GM19328 (cell line): ENCODE results near the gene KCNT1.

Experiments
- ATAC-seq: cut with Tn5 transposase; IDR thresholded peaks from one replicate; pipeline ENCODE4 v1.9.1; 2021; ENCODE audit warnings: mild to moderate bottlenecking, moderate library complexity; ENCODE audit not compliant: unreplicated experiment

The KCNT1 gene

DNA sequence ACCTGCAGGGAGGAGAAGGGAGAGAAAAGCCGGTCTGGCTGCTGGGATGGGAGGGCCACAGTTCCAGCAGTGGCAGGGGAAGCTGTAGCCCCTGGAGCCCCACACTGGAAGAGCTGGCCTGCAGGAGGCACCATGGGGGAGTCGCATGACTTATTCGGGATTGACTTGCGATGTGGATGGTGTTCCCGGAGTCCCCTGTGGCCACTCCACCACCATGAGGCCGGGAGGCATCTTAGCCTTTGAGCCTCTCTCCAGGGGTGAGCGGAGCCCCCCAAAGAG lies 92.0 kb downstream of the KCNT1 start:
- no peak for ATAC-seq

DNA sequence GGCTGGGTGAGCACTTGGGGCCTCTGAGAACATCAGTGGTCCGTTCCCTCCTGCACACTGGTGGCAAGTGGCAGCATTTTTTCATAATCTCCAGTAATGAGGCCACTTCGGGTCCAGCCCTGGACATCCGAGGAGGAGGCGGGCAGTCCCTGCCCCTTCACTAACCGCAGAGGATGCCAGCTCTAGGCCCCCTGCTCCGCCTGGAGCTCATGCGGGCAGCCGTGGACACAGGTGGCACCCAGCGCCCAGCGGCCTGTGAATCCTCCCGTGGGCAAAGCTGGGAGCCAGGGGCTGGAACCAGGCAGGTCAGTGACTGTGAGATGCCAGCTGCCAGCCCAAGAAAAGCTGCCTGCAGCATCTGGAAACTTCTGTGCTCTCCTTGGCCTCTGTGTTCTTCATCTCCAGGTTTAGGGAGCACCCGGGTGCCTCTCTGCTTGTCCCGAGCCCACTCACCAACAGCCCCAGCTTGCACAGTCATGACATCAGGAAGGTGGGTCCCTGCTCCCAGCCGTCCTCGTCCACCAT lies 92.4 kb downstream of the KCNT1 start:
- no peak for ATAC-seq

DNA sequence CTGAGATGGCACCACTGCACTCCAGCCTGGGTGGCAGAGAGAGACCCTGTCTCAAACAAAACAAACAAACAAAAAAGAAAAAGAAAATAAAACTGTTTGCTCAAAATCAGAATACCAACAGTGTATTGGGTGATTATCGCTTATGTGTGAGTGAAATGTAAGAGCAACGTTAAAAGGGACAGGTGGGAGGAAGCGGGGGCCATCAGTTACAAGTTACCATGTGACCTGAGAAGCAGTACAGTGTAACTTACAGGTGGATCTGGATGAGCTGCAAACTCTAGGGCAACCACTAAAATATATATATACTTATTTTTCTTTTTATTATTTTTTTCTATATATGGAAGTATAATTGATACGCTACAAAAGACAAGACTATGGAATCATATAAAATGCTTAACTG lies 93.4 kb downstream of the KCNT1 start:
- ATAC-seq: no peak

DNA sequence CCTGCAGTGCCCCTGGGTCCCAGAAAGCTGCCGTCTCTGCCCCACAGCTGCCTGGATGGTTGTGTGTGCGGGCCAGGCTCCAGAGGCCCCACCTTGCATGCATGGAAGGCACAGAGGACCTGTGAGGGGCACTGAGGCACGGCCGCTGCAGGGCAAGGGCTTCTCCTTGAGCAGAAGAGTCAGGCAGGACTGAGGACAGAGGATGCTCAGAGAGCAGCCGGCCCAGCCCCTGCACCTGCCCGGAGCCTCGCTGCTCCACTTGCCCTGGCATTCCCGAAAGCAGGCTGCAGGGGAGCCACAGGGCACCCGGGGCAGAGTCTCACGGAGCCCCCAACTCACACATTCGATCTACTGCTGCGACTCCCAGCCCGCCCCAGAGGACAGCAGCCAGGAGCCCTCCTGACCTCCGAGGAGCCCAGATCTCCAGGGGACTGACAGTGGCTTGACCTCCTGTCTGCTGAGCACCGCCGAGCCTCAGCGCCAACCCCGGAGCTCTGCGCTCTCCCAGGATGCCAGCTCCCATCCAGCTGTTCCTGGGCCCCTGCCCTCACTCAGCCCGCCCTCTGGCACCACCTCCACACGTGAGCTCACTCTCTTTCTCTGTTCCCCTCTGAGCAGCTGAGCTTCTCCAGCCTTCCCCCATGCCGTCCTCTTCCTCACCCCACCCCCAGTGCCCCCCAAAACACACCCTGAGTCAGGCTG lies 95.0 kb downstream of the KCNT1 start:
- ATAC-seq: no peak

DNA sequence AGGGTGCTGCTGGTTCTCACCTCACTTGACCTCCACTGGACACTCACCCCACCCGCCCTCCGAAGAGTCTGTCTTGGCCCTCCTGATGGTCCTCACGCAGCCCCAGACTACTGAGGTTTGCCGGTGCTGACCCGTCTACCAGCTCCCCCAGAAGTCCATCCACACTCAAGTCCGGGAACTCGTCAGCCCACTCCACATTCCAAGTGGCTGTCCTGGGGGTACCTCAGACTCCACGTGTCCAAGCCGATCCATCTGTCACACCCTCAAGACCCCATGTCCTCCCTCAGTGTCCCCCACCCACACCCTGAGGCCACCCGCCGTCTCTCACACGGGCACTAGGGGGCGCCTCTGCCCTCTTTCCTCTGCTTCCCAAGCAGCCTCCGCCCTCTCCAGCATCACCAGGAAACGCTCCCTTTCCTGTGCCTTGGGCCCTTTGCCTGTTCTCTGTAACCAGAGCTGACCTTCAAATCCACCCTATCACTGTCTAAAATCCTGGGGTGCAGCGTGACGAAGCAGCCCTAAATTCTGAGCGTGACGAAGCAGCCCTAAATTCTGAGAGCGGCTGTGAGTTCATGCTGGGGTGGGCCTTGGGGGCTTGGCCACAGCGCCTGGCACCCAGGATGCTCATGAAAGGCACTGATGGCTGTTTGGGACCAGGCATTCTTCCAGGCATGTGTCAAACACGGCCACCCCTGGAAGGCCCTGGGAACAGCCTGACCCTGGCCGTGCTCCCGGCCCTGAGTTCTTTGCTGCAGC lies 95.7 kb downstream of the KCNT1 start:
- ATAC-seq: no peak

DNA sequence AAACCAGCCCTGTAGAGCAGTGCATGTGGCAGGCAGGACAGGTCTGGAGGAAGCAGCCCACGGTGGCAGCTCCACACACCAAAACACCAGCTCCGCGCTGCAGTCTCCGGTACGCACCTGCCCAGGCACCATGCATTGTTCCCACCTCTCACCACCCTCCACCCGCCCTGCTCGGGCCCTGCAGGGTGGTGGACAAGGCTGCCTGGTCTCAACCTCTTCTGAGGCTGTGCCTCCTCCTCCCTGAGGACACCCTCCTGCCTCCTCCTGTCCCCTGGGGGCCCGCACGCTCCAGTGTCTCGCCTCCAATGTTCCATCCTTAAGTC lies 96.2 kb downstream of the KCNT1 start:
- ATAC-seq: no peak

DNA sequence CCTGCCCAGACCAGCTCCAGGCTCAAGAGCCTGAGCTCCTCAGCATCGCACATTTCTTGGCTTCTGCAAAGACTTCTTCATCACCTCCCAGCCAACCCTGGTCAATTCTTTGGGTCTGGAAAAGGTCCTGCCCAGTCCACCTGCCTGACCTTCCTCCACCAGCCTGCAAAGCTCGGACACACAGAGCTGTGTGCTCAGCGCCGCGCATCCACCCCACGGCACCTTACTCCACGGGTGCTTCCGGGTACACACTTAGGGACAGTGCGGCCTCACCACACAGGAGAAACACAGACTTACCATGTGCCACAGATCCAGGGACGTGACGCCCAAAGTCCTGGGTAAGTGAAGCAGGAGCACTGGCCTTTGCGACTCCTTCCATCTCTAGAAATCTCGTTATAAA lies 97.3 kb downstream of the KCNT1 start:
- ATAC-seq: no peak

DNA sequence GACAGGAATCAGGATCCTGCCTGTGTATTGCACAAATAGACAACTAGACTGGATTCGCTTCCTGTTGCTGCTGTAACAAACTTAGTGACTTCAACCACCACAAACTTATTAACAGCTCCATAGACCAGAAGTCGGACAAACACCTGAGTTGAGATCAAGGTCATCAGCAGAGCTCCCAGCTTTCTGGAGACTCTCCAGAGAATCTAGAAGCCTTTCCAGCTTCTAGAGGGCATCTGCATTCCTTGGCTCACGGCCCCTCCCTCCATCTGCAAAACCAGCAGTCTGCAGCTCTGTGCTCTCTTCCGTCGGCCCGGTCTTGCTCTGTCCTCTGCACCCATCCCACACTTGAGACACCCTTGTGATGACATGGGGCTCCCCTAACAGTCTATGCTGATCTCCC lies 99.1 kb downstream of the KCNT1 start:
- ATAC-seq: no peak

DNA sequence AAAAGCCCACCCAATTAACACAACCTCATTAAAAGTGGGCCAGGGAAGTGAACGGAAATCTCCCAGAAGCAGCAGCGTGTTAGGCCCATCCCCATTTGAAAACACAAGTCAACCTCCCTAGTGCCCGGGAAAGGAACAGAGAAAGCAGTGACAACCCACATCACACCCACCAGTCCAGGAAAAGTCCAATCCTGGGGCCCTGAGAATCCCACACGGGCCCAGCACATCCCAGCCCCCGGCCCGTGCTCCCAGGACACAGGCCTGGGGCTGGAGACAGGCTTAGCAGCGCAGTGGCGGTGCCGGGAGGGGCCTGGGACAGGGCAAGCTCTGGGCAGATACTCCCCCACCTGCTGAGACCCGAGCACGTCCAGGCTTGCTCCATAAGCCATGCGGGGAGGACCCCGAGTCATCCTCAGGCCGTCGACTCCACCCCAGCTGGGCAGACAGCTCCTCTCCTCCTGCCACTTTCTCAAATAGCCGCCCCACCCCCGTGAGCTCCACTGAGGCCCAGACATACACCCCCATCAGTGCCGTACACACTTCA lies 101.0 kb downstream of the KCNT1 start:
- ATAC-seq: no peak

DNA sequence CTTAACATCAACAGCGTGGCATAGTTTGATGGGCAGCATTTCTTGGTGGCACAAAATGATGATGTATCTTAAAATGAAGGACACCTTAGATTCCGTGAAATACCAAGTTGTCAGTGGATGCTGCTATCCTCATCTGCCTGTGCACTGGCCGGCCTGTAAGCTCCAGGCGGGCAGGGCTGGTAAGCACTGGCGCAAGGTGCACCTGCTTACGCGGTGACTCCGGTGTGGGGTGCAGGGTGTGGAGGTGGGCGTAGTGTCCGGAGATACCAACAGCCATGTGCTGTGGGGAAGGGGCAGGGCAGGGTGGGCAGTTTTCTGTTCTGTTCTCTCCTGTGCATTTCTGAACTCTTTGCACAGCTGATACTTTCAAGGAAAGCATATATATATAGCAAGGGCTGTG lies 101.5 kb downstream of the KCNT1 start:
- no peak for ATAC-seq

DNA sequence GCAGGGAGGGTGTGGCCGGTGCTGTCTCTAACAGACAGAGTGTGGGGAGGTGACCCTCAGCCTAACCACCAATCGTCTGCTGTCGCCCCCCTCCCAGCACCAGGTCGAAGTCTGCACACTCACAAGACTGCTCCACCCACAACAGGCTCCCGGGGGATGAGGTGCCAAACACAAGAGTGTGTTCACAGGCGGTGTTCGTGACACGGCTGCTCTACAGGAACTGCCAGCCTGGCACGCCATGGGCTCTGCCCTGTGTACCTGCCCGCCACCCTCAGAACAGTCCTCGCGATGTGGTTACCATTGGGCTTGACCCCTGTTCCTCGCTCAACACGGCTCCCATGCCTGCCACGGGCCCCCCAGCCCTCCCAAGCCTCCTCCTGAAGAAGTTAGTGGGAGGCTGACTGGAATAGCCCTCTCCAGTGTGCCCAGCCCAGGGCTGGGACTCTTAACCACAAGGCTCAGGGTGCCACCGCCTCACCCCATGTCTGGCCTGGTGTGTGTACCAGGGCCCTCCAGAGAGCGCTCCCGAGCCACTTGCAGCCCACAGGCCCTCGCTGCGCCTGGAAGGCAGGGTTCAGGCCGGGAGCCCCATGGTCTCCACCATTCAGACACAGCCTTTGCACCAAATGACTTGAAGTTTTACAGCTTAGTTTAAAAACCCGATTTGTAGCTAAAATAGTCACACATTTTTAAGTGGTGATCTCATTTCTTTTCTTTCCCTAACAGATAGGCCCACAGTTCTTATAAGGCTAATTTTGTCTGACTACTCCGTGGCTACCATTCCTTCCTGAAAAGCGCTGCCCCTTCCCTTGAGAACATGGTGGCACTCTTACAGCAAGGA lies 102.8 kb downstream of the KCNT1 start:
- ATAC-seq: no peak

DNA sequence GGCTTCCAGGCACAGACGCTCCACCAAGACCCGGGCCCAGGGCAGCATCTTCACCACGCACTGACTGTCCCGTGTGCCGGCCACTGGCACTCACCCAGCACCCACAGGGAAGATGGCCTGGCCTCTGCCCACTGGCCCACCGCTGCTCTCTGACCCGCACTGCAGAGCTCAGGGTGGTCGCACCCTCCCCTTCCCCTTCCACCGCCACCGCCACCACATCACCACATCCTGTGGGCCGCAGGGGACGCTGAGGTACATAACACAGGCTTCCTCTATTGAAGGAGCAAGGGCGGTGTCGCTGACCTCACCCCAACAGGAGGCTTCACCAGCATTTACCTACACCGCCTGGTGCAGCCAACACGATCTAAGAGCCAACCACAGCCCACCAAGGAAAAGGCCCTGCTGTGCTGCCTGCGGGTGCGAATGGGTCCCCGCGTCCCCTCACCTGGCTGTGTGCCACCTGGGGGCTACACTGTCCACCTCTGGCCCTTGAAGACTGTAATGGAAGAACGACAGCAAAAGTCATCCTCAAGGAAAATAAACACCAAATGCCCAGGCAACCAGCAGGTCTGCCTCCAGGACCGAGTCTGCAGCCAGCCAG lies 103.5 kb downstream of the KCNT1 start:
- no peak for ATAC-seq

DNA sequence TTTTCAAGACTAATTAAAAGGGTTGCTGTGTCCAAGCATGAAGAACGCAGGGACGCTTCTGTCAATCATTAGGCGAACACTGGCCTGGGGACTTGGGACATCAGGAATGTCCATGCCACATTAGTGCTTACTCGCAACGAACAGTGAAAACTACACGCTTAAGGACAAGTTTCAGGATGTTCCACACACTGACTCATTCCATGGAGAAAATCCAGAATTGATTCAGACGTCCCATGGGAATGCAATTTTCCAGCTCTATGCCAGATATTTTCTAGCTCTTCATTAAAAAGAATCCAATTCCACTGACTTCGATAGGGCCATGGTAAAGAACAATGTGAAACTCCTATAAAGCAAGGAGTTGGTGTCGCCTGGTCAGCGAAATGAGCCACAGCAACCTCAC lies 107.2 kb downstream of the KCNT1 start:
- no peak for ATAC-seq

DNA sequence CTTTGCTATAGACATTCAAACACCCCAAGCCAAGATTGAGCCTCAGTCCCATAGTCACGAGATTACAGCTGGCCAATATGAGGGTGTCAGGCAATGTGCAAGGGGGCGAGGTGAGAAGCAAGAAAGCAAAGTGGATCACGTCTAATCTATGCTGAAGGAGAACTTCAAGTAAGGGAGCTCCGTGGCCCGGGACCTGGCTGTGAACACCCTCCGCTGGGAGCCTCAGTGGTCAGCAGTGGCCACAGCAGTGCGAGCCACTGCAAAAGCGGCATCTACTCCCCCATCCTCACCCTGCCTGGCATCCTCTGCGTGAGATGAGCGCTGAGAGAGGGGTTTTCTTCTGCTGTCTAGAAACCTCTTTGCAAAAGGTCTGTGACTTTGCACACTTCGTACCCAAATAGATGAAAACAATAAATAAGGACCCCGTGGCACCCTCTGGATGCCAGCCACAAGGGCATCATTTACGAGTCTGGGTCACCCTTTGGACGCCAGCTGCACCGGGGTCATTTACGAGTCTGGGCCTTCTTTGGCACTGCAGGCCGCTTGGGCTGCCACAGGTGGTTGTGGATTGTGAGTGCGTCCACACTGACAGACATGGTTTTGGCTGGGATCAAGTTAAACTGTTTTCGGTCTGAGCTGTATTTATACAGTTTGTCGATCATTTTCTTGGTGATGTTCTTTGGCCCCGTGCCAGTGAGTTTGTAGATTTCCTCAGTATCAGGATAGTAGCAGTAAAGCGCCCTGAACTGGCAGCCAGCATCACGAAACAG lies 109.0 kb downstream of the KCNT1 start:
- ATAC-seq: no peak

DNA sequence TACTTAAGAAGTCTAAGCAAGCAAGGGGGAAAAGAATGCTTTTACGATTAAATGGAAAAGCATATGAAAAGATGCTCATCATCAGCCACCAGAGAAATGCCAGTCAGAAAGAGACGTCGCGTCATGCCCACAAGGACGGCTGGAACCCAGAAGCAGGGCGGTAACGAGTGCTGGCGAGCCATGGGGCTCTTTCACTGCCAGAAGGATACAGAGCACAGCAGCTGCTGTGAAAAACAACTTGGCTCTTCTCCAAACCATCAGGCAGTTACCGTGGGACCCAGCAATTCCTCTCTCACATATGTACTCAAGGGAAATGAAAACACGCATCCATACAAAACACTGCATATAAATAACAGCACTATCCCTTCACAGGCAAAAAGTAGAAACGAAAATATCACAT lies 109.8 kb downstream of the KCNT1 start:
- ATAC-seq: no peak

DNA sequence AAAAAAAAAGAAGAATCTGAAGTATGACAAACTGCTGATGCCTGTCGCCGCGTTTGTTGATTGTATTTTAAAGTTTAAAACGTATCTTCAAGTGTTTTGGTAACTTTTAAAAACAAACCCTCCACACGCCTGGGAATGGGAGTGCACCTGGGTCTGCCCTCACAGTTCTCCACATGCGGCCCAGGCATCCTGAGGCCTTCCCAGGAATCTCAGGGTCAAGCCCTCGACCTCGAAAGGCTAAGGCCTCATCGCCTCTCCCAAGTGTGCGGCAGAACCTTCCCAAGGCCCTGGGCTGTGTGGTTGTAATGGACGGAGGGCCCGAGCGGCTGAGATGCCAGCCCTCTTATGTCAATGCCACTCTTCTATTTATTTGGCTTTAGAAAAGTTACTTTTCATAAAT lies 111.0 kb downstream of the KCNT1 start:
- no peak for ATAC-seq

DNA sequence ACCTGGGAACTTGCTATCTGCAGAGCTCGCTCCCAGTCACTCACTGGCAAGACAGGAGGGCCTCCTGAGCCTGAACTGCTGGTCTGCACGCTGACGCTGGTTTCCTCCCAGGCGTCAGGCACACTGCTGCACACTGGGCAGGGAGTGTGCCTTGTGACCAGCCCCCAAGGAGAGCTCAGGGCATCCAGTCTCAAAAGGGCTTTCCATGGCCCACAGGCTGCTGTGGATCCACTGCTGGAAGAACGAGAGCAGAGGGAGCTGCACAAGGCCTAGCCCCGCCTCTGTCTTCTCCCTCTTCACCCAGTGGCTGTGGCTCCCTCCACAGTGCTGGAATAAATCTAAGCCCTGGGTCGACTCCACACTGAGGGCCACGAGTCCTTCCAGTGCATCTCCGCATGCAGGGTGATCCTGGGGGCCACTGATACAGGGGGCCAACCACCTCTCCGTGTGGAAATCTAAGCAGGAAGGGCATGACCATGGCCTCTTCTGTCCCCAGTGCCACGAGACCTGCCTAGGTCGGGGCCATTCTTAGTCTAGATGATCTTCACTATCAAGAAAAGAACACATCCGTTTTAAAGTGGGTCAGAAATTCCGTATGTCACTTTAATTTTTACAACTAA lies 111.8 kb downstream of the KCNT1 start:
- ATAC-seq: no peak

DNA sequence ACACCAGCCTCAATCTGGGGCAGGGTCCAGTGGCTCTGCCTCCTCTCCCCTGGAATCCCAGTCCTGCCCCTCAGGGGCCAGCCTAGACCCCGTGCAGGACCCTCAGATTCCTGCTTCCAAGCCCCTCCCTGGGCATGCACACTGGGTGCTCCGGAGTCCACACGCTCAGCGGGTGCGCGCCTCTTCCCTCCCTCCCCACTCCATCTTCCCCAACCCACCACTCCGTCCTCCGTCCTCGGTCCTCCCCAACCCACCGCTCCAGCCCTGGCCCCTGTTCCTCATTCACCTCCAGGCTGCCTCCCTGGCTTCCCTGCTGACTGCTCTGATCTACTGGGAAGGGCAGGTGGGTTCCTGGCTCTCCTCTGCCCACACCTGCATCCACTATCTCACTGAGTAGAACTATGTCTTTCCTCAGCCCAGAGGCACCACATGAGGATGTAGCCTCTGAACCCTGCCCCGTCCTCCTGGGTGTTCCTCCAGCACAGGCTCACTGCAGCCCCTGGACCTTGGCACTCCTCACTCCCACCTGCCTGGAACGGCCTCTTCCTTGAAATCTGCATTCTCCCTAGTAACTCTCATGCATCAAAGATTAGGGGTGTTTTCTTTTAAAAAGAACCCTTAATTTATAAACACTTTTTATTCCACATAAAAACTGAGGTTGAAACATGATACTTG lies 112.6 kb downstream of the KCNT1 start:
- no peak for ATAC-seq

DNA sequence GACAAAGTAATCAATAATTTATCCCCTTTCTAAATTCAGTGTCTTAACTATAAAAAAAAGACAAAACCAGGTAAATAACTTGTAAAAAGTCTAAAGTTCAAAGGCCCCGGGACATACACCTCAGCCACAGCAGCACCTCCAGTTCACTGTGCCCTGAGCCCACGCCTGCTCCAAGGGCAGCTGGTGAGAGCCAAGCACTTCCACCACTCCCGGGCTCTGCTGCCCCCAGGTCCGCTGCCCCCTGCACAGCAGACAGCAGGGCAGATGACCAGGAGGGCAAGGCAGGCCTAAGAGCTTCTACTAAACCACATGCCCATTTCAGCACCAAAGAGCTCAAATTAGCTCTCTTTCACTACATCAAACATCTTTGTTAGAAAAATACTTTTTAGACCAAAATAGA lies 113.4 kb downstream of the KCNT1 start:
- no peak for ATAC-seq
